ENCODE measurements around the gene SEMA6A.

SEMA6A gene

GRCh38 chr5:116406306-116407041, 168.1 kb downstream of the SEMA6A start:
- DNase-seq (ENCODE audit: low read depth): no peak

- DNase-seq (ENCODE audit: low read depth): no peak
Observed at GRCh38 chr5:116404792-116405191, 169.8 kb downstream of the SEMA6A start.

- no peak for DNase-seq (ENCODE audit: low read depth)
Observed at GRCh38 chr5:116404016-116404415, 170.6 kb downstream of the SEMA6A start.

GRCh38 chr5:116402235-116402634, 172.4 kb downstream of the SEMA6A start:
- no peak for DNase-seq (ENCODE audit: low read depth)

- DNase-seq (ENCODE audit: low read depth): no peak
Observed at GRCh38 chr5:116401576-116401975, 173.0 kb downstream of the SEMA6A start.

- no peak for DNase-seq (ENCODE audit: low read depth)
Observed at GRCh38 chr5:116396476-116397099, 178.0 kb downstream of the SEMA6A start.

GRCh38 chr5:116395631-116396203, 178.9 kb downstream of the SEMA6A start:
- no peak for DNase-seq (ENCODE audit: low read depth)

GRCh38 chr5:116395226-116395625, 179.4 kb downstream of the SEMA6A start:
- DNase-seq (ENCODE audit: low read depth): no peak

GRCh38 chr5:116394186-116394867, 180.3 kb downstream of the SEMA6A start:
- no peak for DNase-seq (ENCODE audit: low read depth)

Measured in stimulated activated CD4-positive, alpha-beta T cell treated with anti-CD3 and anti-CD28 coated beads, Interleukin-2, amount 100 ng/mL, for 4 hours (primary cell).